ENCODE results near the gene TRIM63.

The TRIM63 gene

GRCh38 chr1:26016258-26016952 lies 51.0 kb downstream of the TRIM63 start:
- DNase-seq (ENCODE audit: low read depth), result no peak

GRCh38 chr1:26015358-26015757 lies 52.1 kb downstream of the TRIM63 start:
- no peak for DNase-seq (ENCODE audit: low read depth)

- no peak for DNase-seq (ENCODE audit: low read depth)
These were observed 53.3 kb downstream of the TRIM63 start for GRCh38 chr1:26014179-26014578.

GRCh38 chr1:26012864-26013263 lies 54.6 kb downstream of the TRIM63 start:
- DNase-seq (ENCODE audit: low read depth), result no peak

- no peak for DNase-seq (ENCODE audit: low read depth)
These were observed 56.6 kb downstream of the TRIM63 start for GRCh38 chr1:26010825-26011224.

- no peak for DNase-seq (ENCODE audit: low read depth)
These were observed 57.5 kb downstream of the TRIM63 start for GRCh38 chr1:26009796-26010447.

GRCh38 chr1:26006710-26007109 lies 60.7 kb downstream of the TRIM63 start:
- DNase-seq (ENCODE audit: low read depth), result no peak

GRCh38 chr1:26005434-26006105 lies 61.9 kb downstream of the TRIM63 start:
- DNase-seq (ENCODE audit: low read depth), result no peak

GRCh38 chr1:26003756-26004155 lies 63.7 kb downstream of the TRIM63 start:
- DNase-seq (ENCODE audit: low read depth), result no peak

GRCh38 chr1:26003262-26003661 lies 64.2 kb downstream of the TRIM63 start:
- no peak for DNase-seq (ENCODE audit: low read depth)

Measured in CMK (cell line).